Ascending aorta (tissue), 2 donors: ENCODE measurements around the gene CLEC20A. TPM values are rescaled to one million over a fixed set of nuclear protein-coding genes. Genes with fewer than 3 reads are reported as not detected.

ENCODE experiments used
- DNase-seq, 2 donors: peaks; one replicate each; pipeline ENCODE4 v3.0.0-alpha.2; 2019; ENCODE audit warnings: low spot score in 2 of 2
- H3K27ac ChIP-seq, 2 donors: fragments of 200-600 bp; sonication (generic); one replicate each; pipeline ENCODE4 v1.5.1; 2016 to 2017; ENCODE audit warnings: mild to moderate bottlenecking in 1 of 2
- H3K27me3 ChIP-seq: fragments of 200-600 bp; sonication (generic); one replicate; pipeline ENCODE4 v1.5.1; 2017
- H3K36me3 ChIP-seq, 2 donors: fragments of 200-600 bp; sonication (generic); one replicate each; pipeline ENCODE4 v1.5.1; 2016
- H3K4me1 ChIP-seq, 2 donors: fragments of 200-600 bp; sonication (generic); one replicate each; pipeline ENCODE4 v1.5.1; 2016 to 2017; ENCODE audit warnings: mild to moderate bottlenecking in 1 of 2
- H3K4me3 ChIP-seq, 2 donors: fragments of 200-600 bp; sonication (generic); one replicate each; pipeline ENCODE4 v1.5.1; 2016 to 2017; ENCODE audit warnings: mild to moderate bottlenecking in 1 of 2
- H3K9me3 ChIP-seq, 2 donors: fragments of 200-600 bp; sonication (generic); one replicate each; pipeline ENCODE4 v1.5.1; 2016
- CTCF ChIP-seq, 3 experiments: fragments of 200-600 bp in 2 of 3; fragments of 450-650 bp in 1 of 3; sonication (generic) in 2 of 3; IDR thresholded peaks; one replicate each; pipeline ENCODE4 v1.5.1; 2016 to 2019; ENCODE audit warnings: antibody characterized with exemption in 3 of 3, mild to moderate bottlenecking in 1 of 3, moderate library complexity in 1 of 3
- intact Hi-C: fragments of 100-400 bp; cut with DNase I; formaldehyde crosslinking; loops from one replicate; pipeline ENCODE4 v1.15.1; 2023
- total RNA-seq: library from RNA; depleted of rRNA; stranded (reverse); fragments of >200 nt; gene quantifications from one replicate; pipeline ENCODE4 v1.1.0, GENCODE V29; 2016

CLEC20A gene
- total RNA-seq, 1 donor from 2014 or later, result not detected

- peaks cover 3 to 34% of the 10 kb centered on the region in 2 donors for H3K36me3 ChIP-seq
- no peaks in the 10 kb centered on the region for H3K4me1 ChIP-seq
- no peak overlapping the region for H3K27ac ChIP-seq
- H3K27me3 ChIP-seq, result no peaks in the 10 kb centered on the region
- no peak for TF ChIP-seq CTCF (IDR thresholded peaks at IDR 0.05)
- no peak overlapping the region for H3K4me3 ChIP-seq
- no peaks in the 10 kb centered on the region for H3K9me3 ChIP-seq
- intact Hi-C loops, result no loop called here
- no peak for DNase-seq
These were observed 38.6 kb downstream of the CLEC20A start for GRCh38 chr1:178458203-178458602.

GRCh38 chr1:178457651-178458050, 39.1 kb downstream of the CLEC20A start:
- no peak for TF ChIP-seq CTCF (IDR thresholded peaks at IDR 0.05)
- intact Hi-C loops, result no loop called here
- Histone ChIP-seq H3K4me1 (no peaks in the 10 kb centered on the region), H3K9me3 (no peaks in the 10 kb centered on the region), H3K4me3 (no peak overlapping the region), H3K27ac (no peak overlapping the region), H3K36me3 (peaks cover 3 to 35% of the 10 kb centered on the region in 2 donors), H3K27me3 (no peaks in the 10 kb centered on the region)
- DNase-seq, result no peak

- Histone ChIP-seq H3K4me3 (no peak overlapping the region), H3K36me3 (peaks cover 6 to 41% of the 10 kb centered on the region in 2 donors), H3K9me3 (no peaks in the 10 kb centered on the region), H3K4me1 (no peaks in the 10 kb centered on the region), H3K27me3 (no peaks in the 10 kb centered on the region), H3K27ac (no peak overlapping the region)
- TF ChIP-seq CTCF (IDR thresholded peaks at IDR 0.05), result no peak
- no peak for DNase-seq
- intact Hi-C loops, result no loop called here
These were observed 40.3 kb downstream of the CLEC20A start for GRCh38 chr1:178456472-178456871.

- Histone ChIP-seq H3K9me3 (no peaks in the 10 kb centered on the region), H3K27ac (no peak overlapping the region), H3K4me3 (no peak overlapping the region), H3K36me3 (peaks cover 6 to 23% of the 10 kb centered on the region in 2 donors), H3K27me3 (no peaks in the 10 kb centered on the region), H3K4me1 (no peaks in the 10 kb centered on the region)
- intact Hi-C loops, result no loop called here
- no peak for TF ChIP-seq CTCF (IDR thresholded peaks at IDR 0.05)
- DNase-seq, result no peak
These were observed 44.8 kb downstream of the CLEC20A start for GRCh38 chr1:178452013-178452412.

GRCh38 chr1:178451529-178451928, 45.2 kb downstream of the CLEC20A start:
- no peaks in the 10 kb centered on the region for H3K27me3 ChIP-seq
- H3K27ac ChIP-seq, result no peak overlapping the region
- no peak for TF ChIP-seq CTCF (IDR thresholded peaks at IDR 0.05)
- intact Hi-C loops, result no loop called here
- DNase-seq, result no peak
- H3K4me1 ChIP-seq, result no peaks in the 10 kb centered on the region
- H3K4me3 ChIP-seq, result no peak overlapping the region
- no peaks in the 10 kb centered on the region for H3K9me3 ChIP-seq
- H3K36me3 ChIP-seq, result peaks cover 6 to 19% of the 10 kb centered on the region in 2 donors

- no peak overlapping the region for H3K27ac ChIP-seq
- no peak overlapping the region for H3K4me3 ChIP-seq
- intact Hi-C loops, result no loop called here
- no peaks in the 10 kb centered on the region for H3K27me3 ChIP-seq
- no peak for TF ChIP-seq CTCF (IDR thresholded peaks at IDR 0.05)
- no peak for DNase-seq
- H3K9me3 ChIP-seq, result no peaks in the 10 kb centered on the region
- no peaks in the 10 kb centered on the region for H3K4me1 ChIP-seq
- H3K36me3 ChIP-seq, result peaks cover 3 to 17% of the 10 kb centered on the region in 2 donors
These were observed 45.9 kb downstream of the CLEC20A start for GRCh38 chr1:178450871-178451270.
